ENCODE results near the gene STXBP1. TPM values are rescaled to one million over a fixed set of nuclear protein-coding genes. Genes with fewer than 3 reads are reported as not detected.

STXBP1 gene
- total and polyA plus RNA-seq, 2 donors (not counting 3 experiments of a cell fraction or from before 2014, with no cell fraction given): 18.8 to 51.3 TPM

- dilution Hi-C loops (cut with MboI; ENCODE audit: extremely low pct_ligation_motif_present, low sequenced_read_pairs) (no loop called here), intact Hi-C loops (cut with micrococcal nuclease) (no loop called here)
- Histone ChIP-seq H3K4me2 (ENCODE audit: insufficient read depth, low read length) (peak overlapping the region; percentile 78), H2AFZ (ENCODE audit: low read depth, low read length) (peak overlapping the region; percentile 67), H3K36me3 (ENCODE audit: control insufficient read depth in 2 of 2, extremely low read depth in 1 of 2, insufficient read depth in 2 of 2, low read length in 2 of 2) (no peaks in the 10 kb centered on the region), H3K4me1 (ENCODE audit: control insufficient read depth, extremely low read depth, insufficient read depth, low read length) (peaks cover 13% of the 10 kb centered on the region), H3K9me3 (replicated peaks; ENCODE audit: control insufficient read depth, insufficient read depth, low read length) (no peaks in the 10 kb centered on the region), H3K9me1 (replicated peaks; ENCODE audit: control insufficient read depth, extremely low read depth, insufficient read depth, low read length) (no peaks in the 10 kb centered on the region), H3K4me3 (replicated peaks in 1 of 3; ENCODE audit: insufficient read depth in 1 of 3, low read depth in 1 of 3, low read length in 3 of 3) (peak overlapping the region; percentile 1 to 36 (median 31)), H3K27me3 (ENCODE audit: control insufficient read depth in 2 of 2, insufficient read depth in 2 of 2, low read length in 2 of 2) (peaks cover 2 to 3% of the 10 kb centered on the region in 2 experiments), H4K20me1 (replicated peaks; ENCODE audit: control insufficient read depth, extremely low read depth, insufficient read depth, low read length) (no peaks in the 10 kb centered on the region), H3K79me2 (ENCODE audit: control insufficient read depth, insufficient read depth, low read length) (peaks cover 1% of the 10 kb centered on the region), H3K9ac (replicated peaks; ENCODE audit: extremely low read depth, insufficient read depth, low read length) (no peak overlapping the region), H3K27ac (ENCODE audit: insufficient read depth, low read depth, low read length) (no peak overlapping the region)
- DNase-seq (ENCODE audit: low read depth, low spot score) (peak; percentile 55), FAIRE-seq (peak; percentile 18)
- no TSS peak for BruUV-seq (replicated peaks)
- CTCF ChIA-PET: interaction anchor here (0.5 to 1.8 kb wide), 8 partner anchors 9 to 177 kb away, joined by 3 to 10 read pairs (median 4); partner anchors contain the start of genes CDK9 and TOR2A
- POLR2A ChIA-PET: no interaction called here
- TF ChIP-seq POLR2A (IDR thresholded peaks at IDR 0.05; ENCODE audit: low read depth, low read length) (no peak), GATA2 (IDR thresholded peaks at IDR 0.05; ENCODE audit: insufficient read depth, insufficient read length, low read depth, low read length) (no peak), EZH2 (IDR thresholded peaks at IDR 0.05; ENCODE audit: borderline replicate concordance, low read depth, low read length, severe bottlenecking) (no peak), FOS (IDR thresholded peaks at IDR 0.05; ENCODE audit: borderline replicate concordance, insufficient read depth, low read length) (no peak), MYC (IDR thresholded peaks at IDR 0.05; ENCODE audit: low read depth, low read length) (no peak), POLR2AphosphoS5 (IDR thresholded peaks at IDR 0.05; ENCODE audit: insufficient read depth, low read depth, low read length) (no peak), MAX (IDR thresholded peaks at IDR 0.05; ENCODE audit: insufficient read depth, insufficient read length) (no peak), JUN (IDR thresholded peaks at IDR 0.05; ENCODE audit: borderline replicate concordance, insufficient read depth, insufficient read length, low read depth) (no peak)
- TF ChIP-seq, protein P1, sequence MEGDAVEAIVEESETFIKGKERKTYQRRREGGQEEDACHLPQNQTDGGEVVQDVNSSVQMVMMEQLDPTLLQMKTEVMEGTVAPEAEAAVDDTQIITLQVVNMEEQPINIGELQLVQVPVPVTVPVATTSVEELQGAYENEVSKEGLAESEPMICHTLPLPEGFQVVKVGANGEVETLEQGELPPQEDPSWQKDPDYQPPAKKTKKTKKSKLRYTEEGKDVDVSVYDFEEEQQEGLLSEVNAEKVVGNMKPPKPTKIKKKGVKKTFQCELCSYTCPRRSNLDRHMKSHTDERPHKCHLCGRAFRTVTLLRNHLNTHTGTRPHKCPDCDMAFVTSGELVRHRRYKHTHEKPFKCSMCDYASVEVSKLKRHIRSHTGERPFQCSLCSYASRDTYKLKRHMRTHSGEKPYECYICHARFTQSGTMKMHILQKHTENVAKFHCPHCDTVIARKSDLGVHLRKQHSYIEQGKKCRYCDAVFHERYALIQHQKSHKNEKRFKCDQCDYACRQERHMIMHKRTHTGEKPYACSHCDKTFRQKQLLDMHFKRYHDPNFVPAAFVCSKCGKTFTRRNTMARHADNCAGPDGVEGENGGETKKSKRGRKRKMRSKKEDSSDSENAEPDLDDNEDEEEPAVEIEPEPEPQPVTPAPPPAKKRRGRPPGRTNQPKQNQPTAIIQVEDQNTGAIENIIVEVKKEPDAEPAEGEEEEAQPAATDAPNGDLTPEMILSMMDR (IDR thresholded peaks at IDR 0.05; ENCODE audit: extremely low read depth in 1 of 2, insufficient read depth in 1 of 2, low read depth in 1 of 2, low read length in 2 of 2): no peak
These were observed 3.7 kb upstream of the STXBP1 start for GRCh38 chr9:127608104-127608966.

Measured in endothelial cell of umbilical vein (primary cell).